IMR-90 (cell line): ENCODE data around the gene ADGB. TPM values are rescaled to one million over a fixed set of nuclear protein-coding genes. Genes with fewer than 3 reads are reported as not detected.

Source experiments
- ATAC-seq: fragments of 200-7000 bp; cut with Tn5 transposase; 2 replicates; pipeline ENCODE4 v1.9.1; 2020; ENCODE audit warnings: low read depth, mild to moderate bottlenecking, moderate library complexity
- BruUV-seq: library from RNA; stranded (reverse); fragments of 400-500 nt; replicated peaks from 2 replicates; lab custom pipeline; 2021; lab: Mats Ljungman, UMichigan
- CTCF ChIA-PET: fragments of 300-600 bp; formaldehyde crosslinking; extraction: SDS; loops from one replicate; lab custom pipeline; 2021; ENCODE audit warnings: antibody characterized with exemption; lab: Yijun Ruan, JAX
- POLR2A ChIA-PET: fragments of 300-600 bp; sonication (Branson Sonifier 250); formaldehyde crosslinking; loops from one replicate; lab custom pipeline; 2022; ENCODE audit warnings: antibody characterized with exemption; ENCODE audit not compliant: unreplicated experiment; lab: Charles Lee
- DNase-seq: peaks from one replicate; pipeline ENCODE4 v3.0.0; 2013
- H2AFZ ChIP-seq: replicated peaks from 2 replicates; pipeline ENCODE3; 2013; ENCODE audit warnings: low read length, mild to moderate bottlenecking; ENCODE audit not compliant: poor library complexity
- H2AK5ac ChIP-seq: 2 replicates; pipeline ENCODE4 v1.6.1; 2013; ENCODE audit warnings: low read depth, low read length, inconsistent platforms
- H2AK9ac ChIP-seq: replicated peaks from 2 replicates; pipeline ENCODE3; 2013; ENCODE audit warnings: mild to moderate bottlenecking, low read depth, low read length, moderate library complexity; ENCODE audit not compliant: poor library complexity
- H2BK120ac ChIP-seq: 2 replicates; pipeline ENCODE4 v1.6.1; 2013; ENCODE audit warnings: low read depth, low read length, inconsistent platforms
- H2BK15ac ChIP-seq: 3 replicates; pipeline ENCODE4 v1.6.1; 2013; ENCODE audit warnings: low read depth, low read length, inconsistent platforms
- H2BK20ac ChIP-seq: 2 replicates; pipeline ENCODE4 v1.6.1; 2013; ENCODE audit warnings: low read depth, mild to moderate bottlenecking, inconsistent platforms, low read length, moderate library complexity
- H2BK5ac ChIP-seq: 2 replicates; pipeline ENCODE4 v1.6.1; 2013; ENCODE audit warnings: mild to moderate bottlenecking, low read depth, low read length, inconsistent platforms; ENCODE audit not compliant: poor library complexity, severe bottlenecking
- H3K14ac ChIP-seq: replicated peaks from 2 replicates; pipeline ENCODE4 v1.6.1; 2013; ENCODE audit warnings: low read depth, low read length, inconsistent platforms
- H3K18ac ChIP-seq: 2 replicates; pipeline ENCODE4 v1.6.1; 2013; ENCODE audit warnings: low read depth, low read length, control low read depth
- H3K23ac ChIP-seq: 2 replicates; pipeline ENCODE4 v1.6.1; 2013; ENCODE audit warnings: low read depth, low read length, inconsistent platforms
- H3K27ac ChIP-seq: 2 replicates; pipeline ENCODE4 v1.5.1; 2013; ENCODE audit warnings: mild to moderate bottlenecking, control low read depth, low read length; ENCODE audit not compliant: insufficient read depth
- H3K27me3 ChIP-seq: 2 replicates; pipeline ENCODE4 v1.6.1; 2013; ENCODE audit warnings: low read length; ENCODE audit not compliant: control insufficient read depth, insufficient read depth
- H3K36me3 ChIP-seq: 2 replicates; pipeline ENCODE4 v1.6.1; 2013; ENCODE audit warnings: low read length, mixed read lengths; ENCODE audit not compliant: control insufficient read depth, insufficient read depth
- H3K4ac ChIP-seq: 2 replicates; pipeline ENCODE4 v1.6.1; 2013; ENCODE audit warnings: low read depth, low read length, inconsistent platforms
- H3K4me1 ChIP-seq: 2 replicates; pipeline ENCODE4 v1.6.1; 2013; ENCODE audit warnings: low read length, mixed read lengths; ENCODE audit not compliant: control insufficient read depth, insufficient read depth
- H3K4me2 ChIP-seq: 2 replicates; pipeline ENCODE4 v1.6.1; 2013; ENCODE audit warnings: low read depth, mild to moderate bottlenecking, control low read depth, low read length, moderate library complexity
- H3K4me3 ChIP-seq: 2 replicates; pipeline ENCODE4 v1.5.1; 2013; ENCODE audit warnings: low read depth, mild to moderate bottlenecking, control low read depth, low read length, moderate library complexity; ENCODE audit not compliant: insufficient read depth
- H3K56ac ChIP-seq: 2 replicates; pipeline ENCODE4 v1.6.1; 2013; ENCODE audit warnings: low read length, inconsistent platforms; ENCODE audit not compliant: insufficient read depth; ENCODE audit errors: extremely low read depth
- H3K79me1 ChIP-seq, 2 experiments: 2 replicates each; pipeline ENCODE4 v1.6.1; 2013; ENCODE audit warnings: low read length in 2 of 2, inconsistent platforms in 1 of 2, low read depth in 1 of 2
- H3K9ac ChIP-seq: 2 replicates; pipeline ENCODE4 v1.6.1; 2013; ENCODE audit warnings: low read depth, low read length, control low read depth
- H3K9me1 ChIP-seq: 2 replicates; pipeline ENCODE4 v1.6.1; 2013; ENCODE audit warnings: low read length, inconsistent platforms; ENCODE audit not compliant: insufficient read depth
- H3K9me3 ChIP-seq: 2 replicates; pipeline ENCODE4 v1.6.1; 2013; ENCODE audit warnings: low read length; ENCODE audit not compliant: control insufficient read depth, insufficient read depth
- H4K20me1 ChIP-seq: 2 replicates; pipeline ENCODE4 v1.6.1; 2013; ENCODE audit warnings: low read length, inconsistent platforms; ENCODE audit not compliant: insufficient read depth
- H4K5ac ChIP-seq: 2 replicates; pipeline ENCODE4 v1.6.1; 2013; ENCODE audit warnings: mild to moderate bottlenecking, low read depth, low read length, control low read depth
- H4K8ac ChIP-seq, 2 experiments: 2 replicates each; pipeline ENCODE4 v1.6.1; 2013; ENCODE audit warnings: low read depth in 2 of 2, low read length in 2 of 2, control low read depth in 1 of 2, inconsistent platforms in 1 of 2
- H4K91ac ChIP-seq: 2 replicates; pipeline ENCODE4 v1.6.1; 2013; ENCODE audit warnings: low read depth, low read length, inconsistent platforms; ENCODE audit not compliant: insufficient read depth
- MAZ ChIP-seq: IDR thresholded peaks from 2 replicates; pipeline ENCODE4 v1.6.1; 2012; ENCODE audit warnings: low read depth, mild to moderate bottlenecking, low read length, improper control_type of control experiment, moderate library complexity, borderline replicate concordance
- POLR2A ChIP-seq: IDR thresholded peaks from 2 replicates; pipeline ENCODE4 v1.6.1; 2012; ENCODE audit warnings: mild to moderate bottlenecking, low read depth, low read length
- RCOR1 ChIP-seq: IDR thresholded peaks from 2 replicates; pipeline ENCODE4 v1.6.1; 2012; ENCODE audit warnings: mild to moderate bottlenecking, low read length, improper control_type of control experiment; ENCODE audit not compliant: insufficient replicate concordance
- WGBS, 2 experiments: methylation state at CpG; one replicate each; pipeline versions ENCODE4 v1.1.5 to v1.1.7; 2013; ENCODE audit warnings: missing lambda C conversion rate in 2 of 2; ENCODE audit not compliant: insufficient read length in 1 of 2; ENCODE audit errors: extremely low coverage in 2 of 2; 5-methylcytosine and 5-hydroxymethylcytosine counted together
- dilution Hi-C: fragments of 300-500 bp; cut with HindIII; formaldehyde crosslinking; loops from one replicate; pipeline ENCODE4 v1.14.3; 2018; ENCODE audit warnings: low sequenced_read_pairs; ENCODE audit not compliant: unreplicated experiment
- in situ Hi-C: fragments of 300-500 bp; cut with MboI; formaldehyde crosslinking; loops from 3 replicates; pipeline ENCODE4 v1.14.3; 2019; ENCODE audit warnings: low sequenced_read_pairs, inconsistent platforms, mixed read lengths
- intact Hi-C: fragments of 100-400 bp; cut with micrococcal nuclease; formaldehyde crosslinking; loops from 2 replicates; pipeline ENCODE4 v1.10.0; 2022
- polyA plus RNA-seq, 3 experiments: library from polyadenylated mRNA; depleted of rRNA; stranded (reverse); fragments of >200 nt; gene quantifications; 2 replicates each; pipeline ENCODE4 v1.2.3, GENCODE V29; 2012; ENCODE audit warnings: low replicate concordance in 1 of 3
- total RNA-seq: library from RNA; depleted of rRNA; stranded (reverse); fragments of >200 nt; gene quantifications from 2 replicates; pipeline ENCODE4 v1.2.3, GENCODE V29; 2012

ADGB gene
- total and polyA plus RNA-seq, 2 of the 4 experiments (the other 2 are of a cell fraction) = not detected

DNA sequence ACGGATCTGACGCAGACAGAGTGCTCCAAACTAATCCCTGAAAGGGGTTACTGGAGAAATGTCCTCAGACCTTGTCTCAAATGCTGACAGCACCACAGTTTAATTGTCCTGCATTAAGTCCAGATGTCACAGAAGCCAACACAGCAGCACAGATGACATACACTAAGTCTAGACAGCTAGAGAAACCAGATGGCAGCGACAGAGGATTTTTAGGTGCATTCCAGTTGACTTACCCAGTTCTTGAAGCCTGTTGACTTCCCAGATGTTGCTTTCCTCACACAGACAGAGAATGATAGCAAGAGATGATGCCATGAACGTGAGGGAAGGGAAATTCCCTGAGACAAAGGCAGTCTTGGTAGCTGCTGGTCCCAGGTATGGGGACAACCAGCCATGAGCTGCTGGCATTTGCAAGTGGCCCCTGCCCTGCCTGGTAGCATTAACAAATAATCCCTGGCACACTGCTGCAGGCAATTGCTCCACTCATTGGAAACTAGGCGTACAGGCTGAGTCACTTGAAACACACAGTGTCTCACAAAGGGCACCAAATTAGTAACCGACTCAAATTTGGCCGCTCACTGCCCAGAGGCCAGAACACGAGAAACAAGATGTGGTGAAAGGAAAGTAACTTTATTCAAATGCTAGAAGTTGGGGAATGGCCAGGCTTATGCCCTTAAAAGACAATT lies 52.2 kb downstream of the ADGB start:
- in situ Hi-C loops (no loop called here), dilution Hi-C loops (no loop called here), intact Hi-C loops (no loop called here)
- H3K56ac ChIP-seq = no peak overlapping the region
- peak overlapping the region; percentile 10 for H2AFZ ChIP-seq
- no peak overlapping the region for H3K23ac ChIP-seq
- H4K8ac ChIP-seq = no peak overlapping the region
- H2AK5ac ChIP-seq = no peak overlapping the region
- no peak overlapping the region for H3K4me3 ChIP-seq
- H3K4me2 ChIP-seq = no peak overlapping the region
- H3K4me1 ChIP-seq = no peaks in the 10 kb centered on the region
- H2BK20ac ChIP-seq = no peak overlapping the region
- H4K5ac ChIP-seq = no peak overlapping the region
- no peaks in the 10 kb centered on the region for H3K9me1 ChIP-seq
- no peak overlapping the region for H3K27ac ChIP-seq
- POLR2A ChIA-PET = no interaction called here
- H2BK120ac ChIP-seq = no peak overlapping the region
- H3K79me1 ChIP-seq = no peaks in the 10 kb centered on the region
- WGBS, 2 experiments = 90% methylated on average over 2 of the region's 8 CpGs; no CpG with 5 or more reads in 1 of the 2 experiments
- no peak overlapping the region for H2BK15ac ChIP-seq
- H4K91ac ChIP-seq = no peak overlapping the region
- H2AK9ac ChIP-seq = no peak overlapping the region
- no peaks in the 10 kb centered on the region for H4K20me1 ChIP-seq
- DNase-seq (no peak), ATAC-seq (no peak)
- no peak overlapping the region for H3K14ac ChIP-seq
- H3K18ac ChIP-seq = no peak overlapping the region
- H3K36me3 ChIP-seq = no peaks in the 10 kb centered on the region
- no peaks in the 10 kb centered on the region for H3K9me3 ChIP-seq
- no TSS peak for BruUV-seq
- no peaks in the 10 kb centered on the region for H3K27me3 ChIP-seq
- no peak overlapping the region for H3K4ac ChIP-seq
- CTCF ChIA-PET = no interaction called here
- TF ChIP-seq MAZ (no peak), POLR2A (no peak), RCOR1 (no peak)
- H3K9ac ChIP-seq = no peak overlapping the region
- no peak overlapping the region for H2BK5ac ChIP-seq
